GM18951 (cell line): ENCODE measurements around the gene AUTS2.

Experiments
- POLR2A ChIP-seq: IDR thresholded peaks from 4 replicates; pipeline ENCODE4 v1.6.1; 2011; ENCODE audit warnings: mild to moderate bottlenecking; ENCODE audit not compliant: insufficient read length, insufficient read depth; ENCODE audit errors: extremely low read depth
- in situ Hi-C: fragments of 300-500 bp; cut with MboI; formaldehyde crosslinking; loops from one replicate; pipeline ENCODE4 v1.12.0; 2022; ENCODE audit warnings: low sequenced_read_pairs, mixed read lengths, inconsistent platforms; ENCODE audit not compliant: unreplicated experiment

The AUTS2 gene

GRCh38 chr7:69640216-69640615, 41.9 kb downstream of the AUTS2 start:
- in situ Hi-C loops = no loop called here
- no peak for TF ChIP-seq POLR2A

- TF ChIP-seq POLR2A = no peak
- in situ Hi-C loops = no loop called here
Observed at GRCh38 chr7:69640925-69641594, 42.8 kb downstream of the AUTS2 start.

DNA sequence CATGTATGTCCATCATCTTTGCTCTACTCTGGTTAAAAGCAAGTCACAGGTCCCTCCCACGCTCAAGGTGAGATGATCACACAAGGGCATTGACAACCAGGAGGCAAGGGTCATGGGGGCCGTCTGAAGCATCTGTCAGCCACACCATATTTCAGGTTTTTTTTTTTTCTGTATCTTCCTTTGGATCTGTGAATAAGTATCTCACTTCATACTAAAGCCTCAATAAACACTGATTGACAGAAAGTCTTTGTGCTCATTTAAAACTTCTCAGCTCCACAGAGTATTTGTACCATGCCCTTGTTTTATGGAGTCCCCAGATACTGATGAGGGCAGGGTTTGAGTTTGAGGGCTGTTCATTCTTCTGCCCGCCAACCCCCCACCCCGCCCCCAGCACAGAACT, 45.0 kb downstream of the AUTS2 start:
- in situ Hi-C loops = no loop called here
- no peak for TF ChIP-seq POLR2A

GRCh38 chr7:69643708-69644445, 45.6 kb downstream of the AUTS2 start:
- TF ChIP-seq POLR2A = no peak
- in situ Hi-C loops = no loop called here

GRCh38 chr7:69645683-69646082, 47.4 kb downstream of the AUTS2 start:
- no peak for TF ChIP-seq POLR2A
- in situ Hi-C loops = no loop called here

DNA sequence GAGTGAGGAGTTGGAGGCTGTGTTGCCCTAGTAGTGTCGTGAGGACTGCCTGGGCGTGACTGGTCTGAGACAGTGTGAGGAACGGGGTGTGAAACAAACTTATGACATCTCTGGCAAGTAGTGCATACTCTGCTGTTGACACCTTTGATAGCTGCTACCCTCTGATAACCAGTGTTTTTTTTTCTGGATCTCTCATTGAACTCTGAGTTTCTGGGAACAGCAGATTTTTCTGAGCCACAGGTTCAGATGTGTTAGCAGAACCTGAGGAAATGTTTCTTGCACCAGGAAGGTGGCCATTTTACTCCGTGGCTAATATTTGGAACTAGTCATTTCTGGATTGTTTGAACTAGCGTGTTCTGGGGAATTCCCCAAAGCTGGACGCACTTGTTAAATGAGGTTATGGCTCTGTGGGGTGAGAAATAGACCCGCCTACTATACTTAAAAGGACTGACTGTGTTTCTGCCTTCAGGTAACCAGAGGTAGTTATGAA, 52.9 kb downstream of the AUTS2 start:
- in situ Hi-C loops = no loop called here
- no peak for TF ChIP-seq POLR2A

DNA sequence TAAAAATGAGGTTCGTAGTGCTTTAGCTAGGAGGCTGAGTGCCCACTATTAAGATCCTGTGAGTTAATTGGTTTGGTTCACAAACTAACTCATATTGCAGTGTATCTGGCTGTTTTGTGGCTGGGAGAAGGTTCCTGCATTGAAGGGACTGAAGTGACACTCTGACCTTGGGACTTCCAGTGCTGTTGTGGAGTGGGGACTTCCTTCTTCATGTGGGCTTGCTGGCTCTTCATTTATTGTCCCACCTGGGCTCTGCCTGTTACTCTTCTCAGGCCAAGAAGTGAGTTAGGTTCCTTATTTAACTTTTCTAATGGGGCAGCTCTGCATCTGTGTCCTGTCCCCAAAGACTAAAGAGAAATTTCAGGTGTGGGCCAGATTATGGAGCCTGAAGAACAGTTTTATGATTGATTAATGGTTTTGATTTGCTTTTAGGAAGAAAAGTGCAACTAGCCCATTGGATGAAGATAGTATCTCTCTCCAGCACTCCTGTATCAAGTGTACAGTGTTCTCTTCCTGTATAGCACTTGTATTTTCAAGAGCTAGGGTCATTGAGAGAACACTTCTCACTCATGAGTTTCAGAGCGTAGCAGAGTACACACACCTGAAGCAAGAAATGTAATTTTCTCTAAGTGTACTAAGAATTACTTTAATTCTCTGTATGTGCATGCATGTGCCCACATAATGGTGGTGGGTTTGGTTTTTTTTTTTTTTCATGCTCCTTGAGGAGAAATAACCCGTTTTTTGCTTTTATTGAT, 54.8 kb downstream of the AUTS2 start:
- in situ Hi-C loops = no loop called here

DNA sequence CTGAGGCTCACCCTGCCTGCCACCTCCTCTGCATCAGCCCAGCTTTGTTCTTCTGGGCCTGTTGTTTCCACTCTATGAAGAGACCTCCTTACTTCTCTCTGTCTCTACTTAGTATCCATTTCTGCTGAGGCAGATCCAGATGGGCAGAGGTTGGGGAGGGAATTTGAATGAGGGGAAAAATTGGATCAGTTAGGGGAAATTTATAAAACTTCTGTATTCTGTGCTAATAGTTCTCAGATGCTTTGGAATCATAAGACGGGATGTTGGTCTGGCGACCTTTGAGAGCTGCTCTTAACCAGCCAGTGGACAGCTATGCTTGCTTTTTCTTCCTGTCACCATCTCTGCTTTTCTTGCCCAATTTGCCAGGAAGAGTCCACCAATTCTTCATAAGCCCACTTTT, 55.5 kb downstream of the AUTS2 start:
- in situ Hi-C loops = no loop called here
- TF ChIP-seq POLR2A = no peak

More for the DNA sequence above, 54.8 kb downstream of the AUTS2 start:
- TF ChIP-seq POLR2A = no peak

DNA sequence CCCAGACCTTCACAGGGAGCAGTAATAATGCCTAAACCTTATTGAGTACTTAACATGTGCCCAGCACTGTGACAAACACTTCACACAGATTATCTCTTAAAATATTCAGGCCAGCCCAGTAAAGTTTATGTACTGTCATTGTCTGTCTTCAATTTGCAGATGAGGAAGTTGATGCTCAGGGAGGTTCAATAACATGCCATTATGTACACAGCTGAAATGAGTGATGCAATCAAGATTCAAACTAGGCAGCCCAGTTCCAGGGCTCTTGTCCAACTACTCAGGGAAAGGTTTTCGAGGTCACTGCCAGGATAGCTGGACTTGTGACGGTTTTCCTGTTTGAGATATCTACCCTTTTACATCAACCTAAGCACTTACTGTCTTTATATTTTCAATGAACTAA, 56.1 kb downstream of the AUTS2 start:
- in situ Hi-C loops = no loop called here
- no peak for TF ChIP-seq POLR2A

DNA sequence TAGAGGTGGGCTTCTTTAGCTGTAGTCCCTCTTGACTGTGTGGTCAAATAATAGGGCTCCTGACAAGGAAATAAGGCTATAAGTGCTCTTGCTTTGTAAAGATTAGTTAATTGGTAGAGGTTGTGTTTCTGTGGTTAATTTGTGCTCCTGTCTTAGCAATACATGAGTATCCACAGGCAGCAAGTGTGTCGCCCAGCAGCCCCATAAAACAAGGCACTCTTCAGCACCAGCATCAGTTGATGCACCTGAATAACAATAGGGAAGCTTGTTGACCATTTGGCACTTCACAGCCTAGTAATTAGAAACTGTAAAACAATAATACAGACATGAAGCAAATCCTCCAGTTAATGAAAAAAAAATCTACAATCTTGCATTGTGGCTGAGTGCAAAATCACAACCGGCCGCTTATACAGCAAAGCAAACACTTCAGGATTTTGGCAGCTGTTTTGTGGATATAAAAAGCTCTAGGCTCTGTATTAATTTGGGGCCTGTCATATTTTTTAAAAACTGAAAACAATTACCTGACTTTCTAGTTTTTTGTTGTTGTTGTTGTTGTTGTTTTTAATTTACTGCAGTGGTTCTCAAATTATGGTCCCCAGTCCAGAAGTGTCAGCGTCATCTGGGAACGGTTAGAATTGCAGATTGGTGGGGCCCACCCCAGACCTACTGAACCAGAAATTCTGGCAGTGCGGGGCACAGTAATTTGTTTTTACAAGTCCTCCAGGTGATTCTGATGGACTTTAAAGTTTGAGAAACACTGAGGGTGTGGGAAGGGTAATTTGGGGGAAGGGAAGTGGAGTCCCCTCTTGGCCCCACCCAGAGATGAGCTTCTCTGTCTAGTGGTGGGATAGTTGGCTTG, 56.8 kb downstream of the AUTS2 start:
- in situ Hi-C loops = no loop called here
- no peak for TF ChIP-seq POLR2A

GRCh38 chr7:69656077-69656476, 57.8 kb downstream of the AUTS2 start:
- in situ Hi-C loops = no loop called here
- no peak for TF ChIP-seq POLR2A

DNA sequence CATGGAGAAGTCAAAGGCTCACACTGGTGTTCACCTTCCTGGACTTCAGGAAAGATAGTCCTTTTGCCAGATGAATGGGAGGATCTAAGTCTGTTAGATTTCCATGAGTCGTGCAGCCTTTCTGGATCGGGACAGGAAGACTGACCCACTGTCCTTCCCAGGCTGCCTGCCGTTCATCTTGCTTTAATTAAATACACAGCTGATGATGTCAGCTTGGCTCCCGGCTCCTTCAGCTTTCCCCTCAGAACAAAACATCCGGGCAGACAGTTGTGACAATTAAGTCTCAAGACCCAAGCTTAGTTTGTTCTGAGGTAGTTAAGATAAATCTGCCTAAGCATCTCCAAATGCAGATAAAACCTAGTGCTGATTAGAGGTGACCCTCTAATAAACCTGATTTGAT, 58.6 kb downstream of the AUTS2 start:
- in situ Hi-C loops = no loop called here
- TF ChIP-seq POLR2A = no peak

DNA sequence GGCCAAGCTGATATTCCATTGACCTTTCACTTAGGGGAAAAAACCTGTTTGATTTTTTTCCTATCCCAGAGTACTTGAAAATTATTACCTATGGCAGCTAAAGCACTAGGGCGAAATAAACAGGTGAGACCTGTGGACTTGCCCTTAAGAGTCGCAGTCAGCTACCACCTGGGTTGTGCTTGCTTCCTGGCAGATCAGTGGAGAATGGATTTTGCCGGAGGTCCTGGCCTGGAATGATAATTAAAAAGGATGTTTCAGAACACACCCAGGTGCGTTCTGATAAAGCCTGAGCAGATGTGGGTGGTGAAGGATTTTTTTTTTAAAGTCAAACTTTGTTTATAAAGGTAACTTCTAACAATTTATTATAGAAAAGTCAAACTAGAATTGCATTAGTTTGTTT, 59.1 kb downstream of the AUTS2 start:
- no peak for TF ChIP-seq POLR2A
- in situ Hi-C loops = no loop called here
